ENCODE results near the gene LGR5.
"Not testable (repeated sequence)": the region's sequence is repeated elsewhere in the genome, so short reads cannot be mapped to it uniquely, and the experiment has no call there.

The LGR5 gene

DNA sequence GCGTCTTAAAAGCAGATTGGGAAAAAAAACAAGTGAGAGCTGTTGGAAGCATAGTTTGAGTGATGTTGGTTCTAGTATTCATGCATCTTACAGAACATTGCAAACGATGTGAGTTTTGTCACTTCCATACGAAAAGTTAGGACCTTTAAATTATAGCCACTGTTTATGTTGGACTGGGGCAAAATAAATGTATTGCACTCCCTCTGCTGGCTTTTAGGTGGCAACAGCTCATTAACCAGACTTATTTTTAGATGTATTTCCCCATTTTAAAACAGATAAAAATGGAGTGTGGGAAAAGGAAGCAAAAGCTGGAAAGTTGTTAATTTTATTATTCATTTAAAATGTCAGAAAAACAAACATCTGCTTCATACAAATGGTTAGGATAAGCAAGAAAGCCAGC lies 111.9 kb downstream of the LGR5 start:
- WGBS, 2 experiments (ENCODE audit: insufficient coverage in 2 of 2), result 71% methylated on average over 2 of the region's 3 CpGs; no CpG with 5 or more reads in 1 of the 2 experiments
- Histone ChIP-seq H3K4me1 (ENCODE audit: control insufficient read depth, insufficient read depth, low read length, poor library complexity, severe bottlenecking) (peaks cover 7% of the 10 kb centered on the region), H3K4me3 (ENCODE audit: extremely low read depth, insufficient read depth, low read length, poor library complexity, severe bottlenecking) (no peak overlapping the region), H3K9me3 (ENCODE audit: control insufficient read depth, low read length) (no peaks in the 10 kb centered on the region), H3K36me3 (ENCODE audit: control insufficient read depth, insufficient read depth, low read length) (no peaks in the 10 kb centered on the region), H3K27ac (ENCODE audit: low read depth, low read length, severe bottlenecking) (no peak overlapping the region)

DNA sequence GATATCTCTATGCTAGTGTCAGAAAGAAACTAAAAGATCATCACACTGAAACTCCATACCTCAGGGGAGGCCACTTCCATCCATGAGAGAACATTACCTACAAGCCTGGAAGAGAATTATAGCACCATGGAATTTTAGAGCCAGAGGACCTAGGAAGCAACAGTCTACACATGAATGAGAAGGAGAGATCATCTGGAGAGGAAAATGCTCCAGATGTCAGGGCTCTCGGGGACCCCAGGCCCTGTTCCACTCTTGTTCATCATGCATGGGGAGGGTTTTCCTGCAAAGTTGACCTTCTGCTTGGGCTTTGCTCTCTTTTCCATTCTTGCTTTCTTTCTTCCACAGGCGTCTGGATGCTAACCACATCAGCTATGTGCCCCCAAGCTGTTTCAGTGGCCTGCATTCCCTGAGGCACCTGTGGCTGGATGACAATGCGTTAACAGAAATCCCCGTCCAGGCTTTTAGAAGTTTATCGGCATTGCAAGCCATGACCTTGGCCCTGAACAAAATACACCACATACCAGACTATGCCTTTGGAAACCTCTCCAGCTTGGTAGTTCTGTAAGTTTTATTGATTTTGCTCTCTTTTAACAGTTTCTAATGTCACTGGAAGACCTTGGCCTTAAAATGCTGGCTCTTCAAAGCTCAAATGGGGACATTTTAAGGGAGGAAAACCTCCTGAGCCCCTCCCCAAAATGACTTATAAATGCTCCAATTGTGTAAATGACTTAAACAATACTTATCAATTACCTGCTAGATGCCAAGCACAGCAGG lies 113.3 kb downstream of the LGR5 start:
- H3K4me1 ChIP-seq (ENCODE audit: control insufficient read depth, insufficient read depth, low read length, poor library complexity, severe bottlenecking), result peaks cover 15% of the 10 kb centered on the region
- H3K27ac ChIP-seq (ENCODE audit: low read depth, low read length, severe bottlenecking), result no peak overlapping the region
- H3K4me3 ChIP-seq (ENCODE audit: extremely low read depth, insufficient read depth, low read length, poor library complexity, severe bottlenecking), result no peak overlapping the region
- no peaks in the 10 kb centered on the region for H3K9me3 ChIP-seq (ENCODE audit: control insufficient read depth, low read length)
- H3K36me3 ChIP-seq (ENCODE audit: control insufficient read depth, insufficient read depth, low read length), result no peaks in the 10 kb centered on the region
- 75 to 79% methylated on average over 3 of the region's 5 CpGs for WGBS, 2 experiments (ENCODE audit: insufficient coverage in 2 of 2)

DNA sequence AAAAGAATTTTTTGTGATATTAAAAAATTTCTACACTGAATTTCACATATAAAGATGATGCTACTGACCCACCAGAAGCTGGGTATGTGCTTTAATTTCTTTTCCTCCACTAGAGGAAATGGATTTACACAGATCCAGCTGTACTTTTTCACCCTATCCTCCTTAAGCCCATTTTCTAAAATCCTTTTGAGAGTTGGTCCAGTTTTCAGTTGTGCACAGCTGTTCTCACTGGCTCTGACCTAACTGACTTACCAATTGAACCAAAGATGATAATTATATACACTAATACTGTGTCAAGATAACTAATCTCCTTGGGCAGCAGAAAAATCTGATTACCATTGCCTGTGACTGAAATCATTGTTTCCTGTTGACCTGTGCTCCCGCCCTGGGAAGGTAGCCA lies 115.6 kb downstream of the LGR5 start:
- WGBS, 2 experiments (ENCODE audit: insufficient coverage in 2 of 2), result 80 to 90% methylated on average over 1 of the region's 1 CpG

DNA sequence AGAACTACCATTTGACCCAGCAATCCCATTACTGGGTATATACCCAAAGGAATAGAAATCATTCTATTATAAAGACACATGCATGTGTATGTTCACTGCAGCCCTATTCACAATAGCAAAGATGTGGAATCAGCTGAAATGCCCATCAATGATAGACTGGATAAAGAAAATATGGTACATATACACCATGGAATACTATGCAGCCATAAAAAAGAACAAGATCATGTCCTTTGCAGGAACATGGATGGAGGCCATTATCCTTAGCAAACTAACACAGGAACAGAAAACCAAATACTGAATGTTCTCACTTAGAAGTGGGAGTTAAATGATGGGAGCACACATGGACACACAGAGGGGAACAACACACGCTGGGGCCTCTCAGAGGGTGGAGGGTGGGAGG lies 116.2 kb downstream of the LGR5 start:
- H3K9me3 ChIP-seq (ENCODE audit: control insufficient read depth, low read length); H3K27ac ChIP-seq (ENCODE audit: low read depth, low read length, severe bottlenecking); H3K4me3 ChIP-seq (ENCODE audit: extremely low read depth, insufficient read depth, low read length, poor library complexity, severe bottlenecking); H3K36me3 ChIP-seq (ENCODE audit: control insufficient read depth, insufficient read depth, low read length): not testable (repeated sequence)
- 100% methylated on average over 1 of the region's 1 CpG for WGBS, 2 experiments (ENCODE audit: insufficient coverage in 2 of 2)
- H3K4me1 ChIP-seq (ENCODE audit: control insufficient read depth, insufficient read depth, low read length, poor library complexity, severe bottlenecking), result peaks cover 24% of the 10 kb centered on the region

More for the DNA sequence above, 115.6 kb downstream of the LGR5 start:
- Histone ChIP-seq H3K4me1 (ENCODE audit: control insufficient read depth, insufficient read depth, low read length, poor library complexity, severe bottlenecking) (peaks cover 24% of the 10 kb centered on the region), H3K36me3 (ENCODE audit: control insufficient read depth, insufficient read depth, low read length) (no peaks in the 10 kb centered on the region), H3K4me3 (ENCODE audit: extremely low read depth, insufficient read depth, low read length, poor library complexity, severe bottlenecking) (no peak overlapping the region), H3K27ac (ENCODE audit: low read depth, low read length, severe bottlenecking) (no peak overlapping the region), H3K9me3 (ENCODE audit: control insufficient read depth, low read length) (no peaks in the 10 kb centered on the region)

DNA sequence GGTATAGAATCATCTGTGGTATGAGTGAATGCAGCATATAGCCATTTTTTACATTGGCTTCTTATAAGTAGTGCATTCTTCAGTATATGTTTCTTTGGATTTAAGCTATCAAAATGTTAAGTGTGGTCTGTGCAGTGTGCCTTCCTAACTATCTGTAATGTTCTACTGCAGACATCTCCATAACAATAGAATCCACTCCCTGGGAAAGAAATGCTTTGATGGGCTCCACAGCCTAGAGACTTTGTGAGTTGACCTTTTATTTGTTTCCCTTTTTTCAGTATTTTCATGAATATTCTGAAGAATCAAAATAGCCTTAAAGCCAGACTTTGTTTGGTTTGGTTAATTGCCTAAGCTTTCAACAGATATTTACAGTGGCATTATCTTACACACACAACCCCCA lies 116.8 kb downstream of the LGR5 start:
- Histone ChIP-seq H3K36me3 (ENCODE audit: control insufficient read depth, insufficient read depth, low read length) (no peaks in the 10 kb centered on the region), H3K9me3 (ENCODE audit: control insufficient read depth, low read length) (no peaks in the 10 kb centered on the region), H3K4me1 (ENCODE audit: control insufficient read depth, insufficient read depth, low read length, poor library complexity, severe bottlenecking) (peaks cover 24% of the 10 kb centered on the region), H3K27ac (ENCODE audit: low read depth, low read length, severe bottlenecking) (peak overlapping the region; percentile 82), H3K4me3 (ENCODE audit: extremely low read depth, insufficient read depth, low read length, poor library complexity, severe bottlenecking) (no peak overlapping the region)

DNA sequence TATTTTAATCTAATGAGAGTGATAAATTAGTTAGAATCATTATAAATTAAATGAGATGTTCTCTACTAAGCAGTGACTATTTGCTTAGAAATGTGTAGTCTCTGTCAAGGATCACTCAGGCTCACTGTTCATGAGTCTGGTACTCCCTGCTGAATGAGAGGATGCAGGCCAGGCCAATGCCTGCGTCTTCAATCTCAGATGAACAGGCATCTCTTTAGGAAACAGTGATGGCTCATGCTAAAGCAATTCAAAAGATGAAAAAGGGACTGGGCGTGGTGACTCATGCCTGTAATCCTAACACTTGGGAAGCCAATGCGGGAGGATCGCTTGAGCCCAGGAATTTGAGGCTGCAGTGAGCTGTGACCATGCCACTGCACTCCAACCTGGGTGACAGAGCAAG lies 117.3 kb downstream of the LGR5 start:
- no peak overlapping the region for H3K4me3 ChIP-seq (ENCODE audit: extremely low read depth, insufficient read depth, low read length, poor library complexity, severe bottlenecking)
- peaks cover 24% of the 10 kb centered on the region for H3K4me1 ChIP-seq (ENCODE audit: control insufficient read depth, insufficient read depth, low read length, poor library complexity, severe bottlenecking)
- peak overlapping the region; percentile 82 for H3K27ac ChIP-seq (ENCODE audit: low read depth, low read length, severe bottlenecking)
- 13 to 33% methylated on average over 4 of the region's 4 CpGs for WGBS, 2 experiments (ENCODE audit: insufficient coverage in 2 of 2)
- no peaks in the 10 kb centered on the region for H3K9me3 ChIP-seq (ENCODE audit: control insufficient read depth, low read length)
- H3K36me3 ChIP-seq (ENCODE audit: control insufficient read depth, insufficient read depth, low read length), result no peaks in the 10 kb centered on the region

DNA sequence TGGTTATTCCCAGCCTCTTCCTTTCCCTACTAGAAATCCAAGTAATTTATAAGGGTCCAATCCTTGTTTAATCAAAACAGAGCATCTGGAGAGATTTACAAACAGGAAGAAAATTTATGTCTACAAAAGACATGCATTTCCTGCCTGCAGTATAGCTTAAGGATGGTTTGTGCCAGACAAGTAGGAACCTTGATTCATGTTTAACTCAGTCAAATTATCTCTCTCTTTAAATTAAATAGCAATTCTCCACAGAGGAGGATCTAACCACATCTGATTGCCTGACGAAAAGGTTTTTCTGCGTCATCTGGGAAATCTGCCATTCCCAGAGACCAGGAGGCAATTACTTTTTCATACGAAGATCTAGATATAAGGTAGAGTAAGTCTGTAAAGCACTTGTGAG lies 118.8 kb downstream of the LGR5 start:
- Histone ChIP-seq H3K36me3 (ENCODE audit: control insufficient read depth, insufficient read depth, low read length) (no peaks in the 10 kb centered on the region), H3K4me1 (ENCODE audit: control insufficient read depth, insufficient read depth, low read length, poor library complexity, severe bottlenecking) (peaks cover 24% of the 10 kb centered on the region), H3K27ac (ENCODE audit: low read depth, low read length, severe bottlenecking) (no peak overlapping the region), H3K9me3 (ENCODE audit: control insufficient read depth, low read length) (no peaks in the 10 kb centered on the region), H3K4me3 (ENCODE audit: extremely low read depth, insufficient read depth, low read length, poor library complexity, severe bottlenecking) (no peak overlapping the region)
- WGBS, 2 experiments (ENCODE audit: insufficient coverage in 2 of 2), result 100% methylated on average over 1 to 3 of the region's 3 CpGs

DNA sequence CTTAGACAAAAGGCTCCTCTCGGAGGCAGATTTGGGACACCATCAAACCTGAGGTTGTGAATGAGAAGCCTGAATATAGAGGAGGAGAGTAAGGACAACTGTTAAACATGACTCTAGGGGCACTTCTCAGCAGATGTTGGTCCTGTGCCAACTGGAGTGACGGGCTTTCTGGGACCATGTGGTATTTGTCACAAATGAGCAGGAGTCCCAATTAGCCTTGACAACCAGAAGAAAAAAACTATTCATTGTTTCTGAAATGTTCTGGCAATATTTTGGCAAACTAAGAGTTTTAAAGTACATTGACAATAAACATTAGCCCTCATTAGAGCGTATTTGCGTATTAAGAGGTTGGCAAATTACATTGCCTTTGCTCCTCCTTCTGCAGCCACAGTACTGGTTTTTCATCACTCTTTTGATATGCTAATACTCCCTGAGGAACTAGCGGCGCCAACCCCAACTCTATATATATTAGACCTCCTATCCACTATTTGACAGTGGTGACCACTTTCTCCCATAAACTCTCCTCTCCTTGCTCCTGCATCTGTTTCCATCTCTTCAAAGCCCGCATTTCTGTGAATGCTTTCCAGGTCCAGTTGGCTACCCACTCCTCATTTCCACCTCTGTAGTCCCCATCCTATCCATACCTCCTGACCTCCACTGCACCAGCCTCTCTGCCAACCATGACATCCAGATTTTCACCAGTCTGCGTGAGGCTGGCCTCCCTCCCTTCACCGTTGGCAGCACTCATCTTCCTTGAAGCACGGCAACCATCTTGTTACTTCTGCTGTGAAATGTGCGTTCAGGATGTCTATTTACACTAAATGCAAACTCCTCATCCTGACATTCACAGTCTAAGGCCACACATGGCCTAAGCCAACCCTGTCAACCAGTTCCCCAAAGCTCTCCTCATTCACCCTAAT lies 123.3 kb downstream of the LGR5 start:
- no peaks in the 10 kb centered on the region for H3K9me3 ChIP-seq (ENCODE audit: control insufficient read depth, low read length)
- no peak overlapping the region for H3K4me3 ChIP-seq (ENCODE audit: extremely low read depth, insufficient read depth, low read length, poor library complexity, severe bottlenecking)
- H3K27ac ChIP-seq (ENCODE audit: low read depth, low read length, severe bottlenecking), result no peak overlapping the region
- H3K4me1 ChIP-seq (ENCODE audit: control insufficient read depth, insufficient read depth, low read length, poor library complexity, severe bottlenecking), result peaks cover 16% of the 10 kb centered on the region
- H3K36me3 ChIP-seq (ENCODE audit: control insufficient read depth, insufficient read depth, low read length), result peaks cover under 1% of the 10 kb centered on the region
- WGBS, 2 experiments (ENCODE audit: insufficient coverage in 2 of 2), result 86 to 89% methylated on average over 8 of the region's 11 CpGs

DNA sequence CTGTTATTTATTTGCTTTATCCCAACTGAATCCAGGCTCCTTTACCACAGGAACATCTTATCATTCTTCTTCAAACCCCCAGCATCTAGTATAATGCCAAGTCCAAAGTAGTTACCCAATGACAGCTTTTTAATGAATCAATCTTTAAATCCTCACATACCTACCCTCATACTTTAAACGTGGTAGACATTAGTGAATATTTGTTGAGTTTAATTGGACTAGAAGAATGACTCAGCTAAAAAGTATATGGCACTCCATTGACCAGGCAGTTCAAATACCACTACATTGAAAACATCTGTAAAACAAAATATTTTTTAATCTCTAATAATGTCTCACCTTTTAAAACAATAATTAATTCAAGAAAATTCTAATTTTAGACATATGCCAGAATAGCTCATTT lies 125.9 kb downstream of the LGR5 start:
- Histone ChIP-seq H3K4me1 (ENCODE audit: control insufficient read depth, insufficient read depth, low read length, poor library complexity, severe bottlenecking) (peaks cover 7% of the 10 kb centered on the region), H3K4me3 (ENCODE audit: extremely low read depth, insufficient read depth, low read length, poor library complexity, severe bottlenecking) (no peak overlapping the region), H3K9me3 (ENCODE audit: control insufficient read depth, low read length) (no peaks in the 10 kb centered on the region), H3K27ac (ENCODE audit: low read depth, low read length, severe bottlenecking) (no peak overlapping the region), H3K36me3 (ENCODE audit: control insufficient read depth, insufficient read depth, low read length) (peaks cover 3% of the 10 kb centered on the region)
- WGBS, 2 experiments (ENCODE audit: insufficient coverage in 2 of 2), result no CpG with 5 or more reads among the region's 1 CpG

DNA sequence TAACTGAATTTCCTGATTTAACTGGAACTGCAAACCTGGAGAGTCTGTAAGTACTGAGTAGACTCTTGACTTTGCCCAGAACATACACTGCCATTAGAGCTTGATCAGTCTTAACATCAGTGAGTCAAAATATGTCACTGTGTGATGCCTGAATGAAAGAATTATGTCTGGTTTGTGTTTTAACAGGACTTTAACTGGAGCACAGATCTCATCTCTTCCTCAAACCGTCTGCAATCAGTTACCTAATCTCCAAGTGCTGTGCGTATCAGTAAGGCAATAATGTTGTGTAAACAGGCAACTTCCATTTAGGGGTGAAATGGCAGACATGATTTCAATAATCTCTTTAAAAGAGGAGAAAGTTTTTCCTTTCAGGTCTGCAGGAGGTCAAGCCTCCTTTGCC lies 127.1 kb downstream of the LGR5 start:
- Histone ChIP-seq H3K4me1 (ENCODE audit: control insufficient read depth, insufficient read depth, low read length, poor library complexity, severe bottlenecking) (peaks cover 7% of the 10 kb centered on the region), H3K4me3 (ENCODE audit: extremely low read depth, insufficient read depth, low read length, poor library complexity, severe bottlenecking) (no peak overlapping the region), H3K27ac (ENCODE audit: low read depth, low read length, severe bottlenecking) (peak overlapping the region; percentile 45), H3K9me3 (ENCODE audit: control insufficient read depth, low read length) (no peaks in the 10 kb centered on the region), H3K36me3 (ENCODE audit: control insufficient read depth, insufficient read depth, low read length) (peaks cover 3% of the 10 kb centered on the region)
- WGBS, 2 experiments (ENCODE audit: insufficient coverage in 2 of 2), result 100% methylated on average over 1 of the region's 2 CpGs; no CpG with 5 or more reads in 1 of the 2 experiments

DNA sequence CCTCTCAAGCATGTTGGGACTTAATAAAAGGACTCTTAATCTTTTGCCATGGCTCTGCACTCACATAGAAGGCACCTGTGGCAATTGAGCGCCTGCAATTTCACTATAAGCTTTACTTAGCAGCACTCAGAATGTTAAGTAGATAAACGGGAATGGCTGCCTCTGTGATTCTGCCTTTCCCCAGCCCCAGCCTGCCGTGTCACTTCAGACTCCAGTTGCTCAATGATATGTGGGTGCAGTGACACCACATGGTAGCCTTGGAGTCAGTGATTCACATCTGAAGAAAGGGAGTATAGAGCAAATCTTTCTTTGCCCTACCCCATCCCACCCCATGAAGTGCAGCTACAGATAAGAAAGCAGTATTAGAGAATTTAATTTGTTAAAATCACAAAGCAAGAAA lies 127.9 kb downstream of the LGR5 start:
- H3K36me3 ChIP-seq (ENCODE audit: control insufficient read depth, insufficient read depth, low read length), result peaks cover 3% of the 10 kb centered on the region
- no peaks in the 10 kb centered on the region for H3K9me3 ChIP-seq (ENCODE audit: control insufficient read depth, low read length)
- no peak overlapping the region for H3K4me3 ChIP-seq (ENCODE audit: extremely low read depth, insufficient read depth, low read length, poor library complexity, severe bottlenecking)
- 88 to 90% methylated on average over 1 to 2 of the region's 3 CpGs for WGBS, 2 experiments (ENCODE audit: insufficient coverage in 2 of 2)
- H3K27ac ChIP-seq (ENCODE audit: low read depth, low read length, severe bottlenecking), result no peak overlapping the region
- H3K4me1 ChIP-seq (ENCODE audit: control insufficient read depth, insufficient read depth, low read length, poor library complexity, severe bottlenecking), result peaks cover 7% of the 10 kb centered on the region

All from mesodermal cell (in vitro differentiated cells).